Measurements from ENCODE around the gene APMAP.

APMAP gene

DNA sequence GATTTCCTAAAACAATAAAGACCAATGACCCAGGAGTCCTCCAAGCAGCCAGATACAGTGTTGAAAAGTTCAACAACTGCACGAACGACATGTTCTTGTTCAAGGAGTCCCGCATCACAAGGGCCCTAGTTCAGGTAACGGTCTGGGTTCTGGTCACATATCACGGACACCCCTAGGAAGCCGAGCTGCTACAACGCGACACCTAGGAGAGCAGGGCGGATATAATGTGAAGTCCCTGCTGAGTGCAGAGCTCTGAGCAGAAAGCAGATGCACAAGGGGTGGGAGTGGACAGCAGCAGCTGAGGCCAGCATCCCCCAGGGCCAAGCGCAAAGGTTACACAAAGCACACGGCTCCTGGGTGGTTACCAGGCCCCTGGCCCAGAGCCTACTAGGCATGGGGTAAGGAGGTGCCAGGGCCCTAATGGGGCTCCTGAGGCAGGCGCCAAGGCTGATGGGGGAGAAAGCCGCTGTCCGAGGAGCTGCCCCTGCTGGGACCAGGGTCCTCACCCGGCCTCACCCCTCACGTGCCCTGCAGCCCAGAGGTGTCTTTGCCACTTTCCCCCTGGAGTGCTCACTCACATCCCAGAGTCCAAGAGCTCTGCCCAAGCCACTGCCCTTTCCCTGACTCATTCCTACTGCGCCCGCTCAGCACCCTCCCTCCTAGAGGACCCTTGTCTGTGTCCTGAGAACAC lies 35.1 kb downstream of the APMAP start:
- no peak for ATAC-seq (ENCODE audit: low read depth)
- Histone ChIP-seq H3K9me3 (ENCODE audit: severe bottlenecking) (no peaks in the 10 kb centered on the region), H3K36me3 (ENCODE audit: low read depth) (no peaks in the 10 kb centered on the region; the same call in 1 of the 2 replicates), H3K4me3 (ENCODE audit: severe bottlenecking) (no peak overlapping the region), H3K27me3 (ENCODE audit: insufficient read depth, poor library complexity, severe bottlenecking) (no peaks in the 10 kb centered on the region), H3K4me1 (ENCODE audit: insufficient read depth, poor library complexity, severe bottlenecking) (no peaks in the 10 kb centered on the region), H3K27ac (ENCODE audit: poor library complexity, severe bottlenecking) (no peak overlapping the region)
- peak; percentile 38 for DNase-seq (ENCODE audit: low spot score)
- TF ChIP-seq CTCF (IDR thresholded peaks at IDR 0.05; ENCODE audit: poor library complexity, severe bottlenecking) = no peak

- Histone ChIP-seq H3K9me3 (ENCODE audit: severe bottlenecking) (no peaks in the 10 kb centered on the region), H3K27me3 (ENCODE audit: insufficient read depth, poor library complexity, severe bottlenecking) (no peaks in the 10 kb centered on the region), H3K27ac (ENCODE audit: poor library complexity, severe bottlenecking) (no peak overlapping the region), H3K36me3 (ENCODE audit: low read depth) (no peaks in the 10 kb centered on the region; the same call in 1 of the 2 replicates), H3K4me1 (ENCODE audit: insufficient read depth, poor library complexity, severe bottlenecking) (no peaks in the 10 kb centered on the region), H3K4me3 (ENCODE audit: severe bottlenecking) (no peak overlapping the region)
- no peak for TF ChIP-seq CTCF (IDR thresholded peaks at IDR 0.05; ENCODE audit: poor library complexity, severe bottlenecking)
- ATAC-seq (ENCODE audit: low read depth) (no peak), DNase-seq (ENCODE audit: low spot score) (peak; percentile 40)
Observed at GRCh38 chr20:24956001-24956841, 36.3 kb downstream of the APMAP start.

- no peaks in the 10 kb centered on the region for H3K27me3 ChIP-seq (ENCODE audit: insufficient read depth, poor library complexity, severe bottlenecking)
- ATAC-seq (ENCODE audit: low read depth) (no peak), DNase-seq (ENCODE audit: low spot score) (peak; percentile 20)
- H3K27ac ChIP-seq (ENCODE audit: poor library complexity, severe bottlenecking) = no peak overlapping the region
- TF ChIP-seq CTCF (IDR thresholded peaks at IDR 0.05; ENCODE audit: poor library complexity, severe bottlenecking) = no peak
- no peak overlapping the region for H3K4me3 ChIP-seq (ENCODE audit: severe bottlenecking)
- H3K9me3 ChIP-seq (ENCODE audit: severe bottlenecking) = no peaks in the 10 kb centered on the region
- H3K4me1 ChIP-seq (ENCODE audit: insufficient read depth, poor library complexity, severe bottlenecking) = no peaks in the 10 kb centered on the region
- no peaks in the 10 kb centered on the region; the same call in 1 of the 2 replicates for H3K36me3 ChIP-seq (ENCODE audit: low read depth)
Observed at GRCh38 chr20:24955045-24955444, 37.5 kb downstream of the APMAP start.

DNA sequence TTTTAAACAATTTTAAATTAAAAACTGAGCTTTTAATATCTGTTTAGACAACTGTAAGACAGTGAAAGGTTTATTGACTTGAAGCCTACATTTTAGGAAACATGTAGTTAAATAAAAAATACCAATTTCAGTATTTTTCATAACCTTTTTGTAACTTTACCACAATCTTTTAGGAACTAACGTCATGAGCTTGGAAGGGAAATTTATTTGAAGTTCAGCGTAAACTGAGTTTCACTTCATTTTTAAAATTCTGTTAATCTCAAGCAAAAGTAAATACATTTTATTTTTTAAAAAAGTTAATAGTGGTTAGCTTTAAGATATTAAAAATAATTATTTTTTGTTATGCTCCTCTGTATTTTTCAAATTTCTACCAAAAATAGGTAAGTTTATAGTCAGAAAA lies 38.0 kb downstream of the APMAP start:
- Histone ChIP-seq H3K27ac (ENCODE audit: poor library complexity, severe bottlenecking) (no peak overlapping the region), H3K4me3 (ENCODE audit: severe bottlenecking) (no peak overlapping the region), H3K36me3 (ENCODE audit: low read depth) (no peaks in the 10 kb centered on the region; the same call in 1 of the 2 replicates), H3K27me3 (ENCODE audit: insufficient read depth, poor library complexity, severe bottlenecking) (no peaks in the 10 kb centered on the region), H3K9me3 (ENCODE audit: severe bottlenecking) (no peaks in the 10 kb centered on the region), H3K4me1 (ENCODE audit: insufficient read depth, poor library complexity, severe bottlenecking) (no peaks in the 10 kb centered on the region)
- no peak for TF ChIP-seq CTCF (IDR thresholded peaks at IDR 0.05; ENCODE audit: poor library complexity, severe bottlenecking)
- DNase-seq (ENCODE audit: low spot score) = no peak
- no peak for ATAC-seq (ENCODE audit: low read depth)

All from RWPE2 (cell line).